Measurements from ENCODE around the gene NFATC2IP. TPM values are rescaled to one million over a fixed set of nuclear protein-coding genes. Genes with fewer than 3 reads are reported as not detected.

The NFATC2IP gene
- total and polyA plus RNA-seq, 2 of the 4 experiments (the other 2 are of a cell fraction) = 10.0 to 29.1 TPM

GRCh38 chr16:29011851-29012250, 61.1 kb downstream of the NFATC2IP start:
- in situ Hi-C loops (cut with MboI; ENCODE audit: low sequenced_read_pairs) = no loop called here
- Histone ChIP-seq H3K14ac (replicated peaks; ENCODE audit: low read depth, low read length) (no peak overlapping the region), H4K8ac (ENCODE audit: low read depth in 2 of 2, low read length in 2 of 2) (no peak overlapping the region), H3K79me1 (ENCODE audit: low read depth in 1 of 2, low read length in 2 of 2) (no peaks in the 10 kb centered on the region), H2AK9ac (replicated peaks; ENCODE audit: low read depth, low read length, poor library complexity) (no peak overlapping the region), H2AK5ac (ENCODE audit: low read depth, low read length) (no peak overlapping the region), H2BK5ac (ENCODE audit: low read depth, low read length, poor library complexity, severe bottlenecking) (no peak overlapping the region), H3K9me1 (ENCODE audit: insufficient read depth, low read length) (no peaks in the 10 kb centered on the region), H3K27ac (ENCODE audit: insufficient read depth, low read length) (no peak overlapping the region), H3K27me3 (ENCODE audit: control insufficient read depth, insufficient read depth, low read length) (no peaks in the 10 kb centered on the region; the same call in 1 of the 2 replicates), H3K9me3 (ENCODE audit: control insufficient read depth, insufficient read depth, low read length) (no peaks in the 10 kb centered on the region), H3K9ac (ENCODE audit: low read depth, low read length) (no peak overlapping the region), H3K4me3 (ENCODE audit: insufficient read depth, low read depth, low read length) (no peak overlapping the region), H4K91ac (ENCODE audit: insufficient read depth, low read depth, low read length) (no peak overlapping the region), H3K23ac (ENCODE audit: low read depth, low read length) (no peak overlapping the region), H3K4me2 (ENCODE audit: low read depth, low read length) (no peak overlapping the region), H4K5ac (ENCODE audit: low read depth, low read length) (no peak overlapping the region), H3K36me3 (ENCODE audit: control insufficient read depth, insufficient read depth, low read length) (no peaks in the 10 kb centered on the region), H2BK15ac (ENCODE audit: low read depth, low read length) (no peak overlapping the region), H3K4ac (ENCODE audit: low read depth, low read length) (no peak overlapping the region), H2BK20ac (ENCODE audit: low read depth, low read length) (no peak overlapping the region), H4K20me1 (ENCODE audit: insufficient read depth, low read length) (no peaks in the 10 kb centered on the region), H2AFZ (replicated peaks; ENCODE audit: low read length, poor library complexity) (no peak overlapping the region), H3K56ac (ENCODE audit: extremely low read depth, insufficient read depth, low read length) (no peak overlapping the region), H3K4me1 (ENCODE audit: control insufficient read depth, insufficient read depth, low read length) (peaks cover 2% of the 10 kb centered on the region; the same call in 1 of the 2 replicates), H3K18ac (ENCODE audit: low read depth, low read length) (no peak overlapping the region), H2BK120ac (ENCODE audit: low read depth, low read length) (no peak overlapping the region)
- 60% methylated on average over 2 of the region's 4 CpGs; no CpG with 5 or more reads in 1 of the 2 experiments for WGBS, 2 experiments (ENCODE audit: extremely low coverage in 2 of 2, insufficient read length in 1 of 2)
- no peak for ATAC-seq (ENCODE audit: low read depth)
- dilution Hi-C loops (cut with HindIII; ENCODE audit: low sequenced_read_pairs, unreplicated experiment) = no loop called here
- CTCF ChIA-PET = no interaction called here
- BruUV-seq (replicated peaks) = no TSS peak
- no peak for DNase-seq
- POLR2A ChIA-PET (ENCODE audit: unreplicated experiment) = no interaction called here
- intact Hi-C loops (cut with micrococcal nuclease) = no loop called here
- TF ChIP-seq MAZ (IDR thresholded peaks at IDR 0.05; ENCODE audit: borderline replicate concordance, low read depth, low read length) = no peak
- no peak for TF ChIP-seq RAD21 (IDR thresholded peaks at IDR 0.05; ENCODE audit: low read length)
- TF ChIP-seq BHLHE40 (IDR thresholded peaks at IDR 0.05; ENCODE audit: low read depth, low read length) = no peak
- TF ChIP-seq ELK1 (IDR thresholded peaks at IDR 0.05; ENCODE audit: borderline replicate concordance, low read depth, low read length) = no peak
- TF ChIP-seq CHD1 (IDR thresholded peaks at IDR 0.05; ENCODE audit: low read depth, low read length) = no peak
- no peak for TF ChIP-seq RFX5 (IDR thresholded peaks at IDR 0.05; ENCODE audit: low read depth, low read length)
- no peak for TF ChIP-seq CEBPB (IDR thresholded peaks at IDR 0.05; ENCODE audit: low read depth, low read length)
